NCI-H526 (cell line): ENCODE data around the gene RBMS3.
"Not testable (repeated sequence)": the region's sequence is repeated elsewhere in the genome, so short reads cannot be mapped to it uniquely, and the experiment has no call there.

Experiments used
- DNase-seq, 2 experiments: peaks; one replicate each; lab custom pipeline; 2025; lab: John Stamatoyannopoulos, UW

Gene RBMS3

DNA sequence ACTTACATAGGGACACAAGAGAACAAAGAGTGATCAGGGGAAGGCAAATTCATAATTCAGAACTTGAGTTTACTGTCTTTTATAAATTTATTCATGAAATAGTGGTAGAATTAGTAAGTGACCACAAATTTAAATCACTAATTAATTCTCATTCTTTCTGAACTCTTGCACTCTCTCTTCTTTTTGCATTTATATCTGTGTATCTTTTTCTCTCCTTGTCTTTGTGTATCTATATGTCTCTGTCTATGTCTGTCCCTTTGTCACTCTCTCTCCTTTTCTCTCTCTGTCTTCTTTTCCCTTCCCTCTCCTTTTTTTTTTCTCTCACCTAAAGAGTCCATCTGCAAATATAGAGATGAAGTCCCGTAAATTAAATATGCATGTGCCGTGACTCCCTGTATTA, 31.5 kb downstream of the RBMS3 start:
- DNase-seq = no peak

- DNase-seq = no peak
These were observed 32.1 kb downstream of the RBMS3 start for GRCh38 chr3:29312960-29313452.

DNA sequence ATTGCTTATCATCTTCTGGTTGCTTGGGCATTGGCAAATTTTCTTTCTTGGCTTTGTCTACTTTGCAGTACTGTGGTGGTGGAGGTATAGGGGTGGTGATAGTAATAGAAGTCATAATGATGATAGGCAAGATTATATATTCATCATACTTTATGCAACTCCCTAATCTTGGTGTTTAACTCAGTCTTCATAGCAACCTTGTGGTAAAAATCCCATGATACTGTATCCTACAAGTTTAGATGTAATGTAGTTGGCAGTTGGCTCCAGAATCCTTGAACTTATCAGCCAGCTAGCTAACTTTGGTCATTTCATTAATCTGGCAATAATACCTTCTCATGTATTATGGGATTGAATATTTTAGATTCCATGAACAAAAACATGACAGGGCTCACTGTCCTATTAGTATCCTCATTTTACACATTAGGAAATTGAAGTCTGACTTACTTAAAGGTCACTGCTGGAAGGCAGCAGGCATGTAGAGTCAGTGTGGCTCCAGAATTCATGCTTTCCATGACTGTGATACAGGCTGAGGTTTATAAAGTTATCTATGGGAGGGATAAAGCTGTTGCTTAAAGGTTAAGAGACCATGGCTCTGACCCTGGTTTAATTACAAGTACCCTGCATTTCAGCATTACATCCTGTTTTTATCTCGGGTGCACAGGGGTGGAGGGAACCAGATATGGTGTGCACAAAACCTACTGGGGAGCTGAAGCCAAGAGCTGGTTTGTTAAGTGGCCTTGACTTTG, 33.3 kb downstream of the RBMS3 start:
- no peak for DNase-seq

- no peak for DNase-seq
These were observed 33.8 kb downstream of the RBMS3 start for GRCh38 chr3:29314727-29315088.

DNA sequence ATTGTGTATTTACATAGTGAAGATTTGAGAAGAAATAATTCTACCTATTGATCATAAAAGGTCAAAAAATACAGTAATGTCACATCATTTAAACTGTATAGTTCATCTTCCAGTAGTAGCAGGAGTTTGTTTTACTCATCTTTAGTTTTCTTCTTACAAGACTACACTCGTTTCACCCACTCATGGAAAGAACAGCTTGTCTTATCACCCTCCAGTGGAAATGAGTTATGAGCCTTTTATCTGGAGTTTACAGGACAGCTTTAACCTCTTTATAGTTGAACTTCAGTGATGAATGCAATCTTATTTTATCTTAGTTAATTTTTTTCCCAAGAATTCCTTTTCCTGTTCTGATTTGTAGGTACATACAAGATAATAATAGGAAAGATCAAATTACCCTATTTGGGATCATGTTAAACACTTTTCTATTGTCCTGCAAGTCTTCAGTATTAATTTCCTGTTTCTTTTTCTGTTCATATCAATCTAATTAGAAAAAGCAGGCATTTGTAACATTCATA, 36.8 kb downstream of the RBMS3 start:
- DNase-seq = no peak

DNA sequence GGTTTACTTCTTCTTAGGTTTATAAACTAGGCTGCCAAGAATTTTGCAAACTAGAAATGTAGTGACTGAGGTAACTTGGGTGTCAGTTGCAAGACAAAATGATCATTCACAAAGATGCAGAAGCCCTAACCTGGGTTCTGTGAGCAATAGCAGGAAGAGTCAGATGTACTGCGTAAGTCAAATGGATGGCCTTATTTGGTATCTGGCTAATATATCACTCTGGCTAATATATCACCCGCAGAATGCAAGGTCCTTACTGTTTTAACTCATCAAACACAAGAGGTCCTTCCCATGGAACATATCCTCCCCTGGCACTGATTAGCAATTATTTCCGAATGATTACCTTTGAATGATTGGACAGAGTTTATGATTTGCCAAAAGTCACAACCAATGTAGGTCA, 37.4 kb downstream of the RBMS3 start:
- no peak for DNase-seq

DNA sequence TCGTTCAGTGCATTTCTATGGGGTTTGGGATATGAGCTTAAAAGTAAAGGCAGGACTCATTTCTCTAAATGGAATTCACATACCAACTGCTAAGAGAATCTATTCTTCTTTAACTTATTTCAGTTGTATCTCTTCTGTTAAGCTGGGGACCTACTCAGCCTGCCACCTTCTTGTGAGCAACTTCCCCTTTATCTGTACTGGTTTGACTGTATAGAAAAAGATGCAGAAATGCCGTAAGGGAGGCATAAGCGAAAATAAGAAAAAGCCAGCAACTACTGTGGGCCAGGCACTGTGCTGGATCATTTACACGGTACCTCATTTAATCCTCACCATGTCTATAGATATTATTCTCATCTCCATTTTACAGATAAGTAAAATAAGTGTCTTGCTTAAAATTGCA, 38.4 kb downstream of the RBMS3 start:
- DNase-seq = no peak

DNA sequence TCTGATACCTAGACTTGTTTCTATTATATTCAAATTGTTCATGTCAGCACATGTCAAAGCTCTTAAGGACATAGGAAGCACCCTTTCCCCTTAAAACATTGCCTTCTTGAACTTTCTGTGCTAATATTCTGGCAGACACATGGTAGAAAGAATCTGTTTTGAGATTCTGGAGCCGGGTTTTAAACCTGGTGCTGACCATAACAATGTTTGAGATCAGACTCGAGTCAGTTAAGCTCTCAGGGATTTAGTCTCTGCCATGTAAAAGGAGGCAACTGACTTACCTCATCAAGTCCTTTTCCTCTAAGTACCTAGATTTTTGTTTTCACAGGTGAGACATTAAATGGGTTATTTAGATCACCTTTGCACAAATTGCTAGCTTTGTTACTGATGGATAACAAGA, 38.9 kb downstream of the RBMS3 start:
- DNase-seq = no peak

DNA sequence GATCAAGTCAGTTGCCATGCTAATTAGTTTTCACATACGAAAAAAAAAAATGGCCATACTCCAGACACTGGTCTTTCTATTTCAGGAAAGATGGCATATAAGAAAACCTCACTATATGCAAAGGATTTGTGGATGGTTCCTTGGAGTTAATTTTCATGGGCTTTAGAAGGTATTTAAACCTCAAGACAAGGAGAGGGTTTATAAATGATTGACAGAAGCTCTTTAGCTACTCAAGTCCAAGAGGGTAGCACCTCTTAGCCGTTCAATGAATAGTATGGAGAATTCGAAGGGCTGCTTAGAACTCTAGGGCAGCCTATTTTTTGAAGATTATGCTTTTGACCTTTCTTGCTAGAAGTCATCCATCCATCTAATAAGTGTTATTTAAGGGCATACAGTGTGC, 41.7 kb downstream of the RBMS3 start:
- DNase-seq = no peak

- no peak for DNase-seq
These were observed 43.3 kb downstream of the RBMS3 start for GRCh38 chr3:29324180-29324651.

DNA sequence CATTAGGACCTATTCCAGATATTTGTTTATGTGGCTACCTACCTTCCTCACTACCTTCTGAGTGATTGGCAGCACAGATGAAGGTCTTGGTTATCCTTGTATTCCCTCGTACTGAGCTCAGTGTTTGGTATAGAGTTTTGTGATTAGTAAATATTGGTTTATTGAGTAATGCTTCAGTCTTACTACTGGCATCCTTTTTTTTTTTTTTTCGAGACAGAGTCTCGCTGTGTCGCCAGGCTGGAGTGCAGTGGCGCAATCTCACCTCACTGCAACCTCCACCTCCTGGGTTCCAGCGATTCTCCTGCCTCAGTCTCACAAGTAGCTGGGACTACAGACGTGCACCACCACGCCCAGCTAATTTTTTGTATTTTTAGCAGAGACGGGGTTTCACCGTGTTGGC, 45.7 kb downstream of the RBMS3 start:
- DNase-seq = not testable (repeated sequence)

DNA sequence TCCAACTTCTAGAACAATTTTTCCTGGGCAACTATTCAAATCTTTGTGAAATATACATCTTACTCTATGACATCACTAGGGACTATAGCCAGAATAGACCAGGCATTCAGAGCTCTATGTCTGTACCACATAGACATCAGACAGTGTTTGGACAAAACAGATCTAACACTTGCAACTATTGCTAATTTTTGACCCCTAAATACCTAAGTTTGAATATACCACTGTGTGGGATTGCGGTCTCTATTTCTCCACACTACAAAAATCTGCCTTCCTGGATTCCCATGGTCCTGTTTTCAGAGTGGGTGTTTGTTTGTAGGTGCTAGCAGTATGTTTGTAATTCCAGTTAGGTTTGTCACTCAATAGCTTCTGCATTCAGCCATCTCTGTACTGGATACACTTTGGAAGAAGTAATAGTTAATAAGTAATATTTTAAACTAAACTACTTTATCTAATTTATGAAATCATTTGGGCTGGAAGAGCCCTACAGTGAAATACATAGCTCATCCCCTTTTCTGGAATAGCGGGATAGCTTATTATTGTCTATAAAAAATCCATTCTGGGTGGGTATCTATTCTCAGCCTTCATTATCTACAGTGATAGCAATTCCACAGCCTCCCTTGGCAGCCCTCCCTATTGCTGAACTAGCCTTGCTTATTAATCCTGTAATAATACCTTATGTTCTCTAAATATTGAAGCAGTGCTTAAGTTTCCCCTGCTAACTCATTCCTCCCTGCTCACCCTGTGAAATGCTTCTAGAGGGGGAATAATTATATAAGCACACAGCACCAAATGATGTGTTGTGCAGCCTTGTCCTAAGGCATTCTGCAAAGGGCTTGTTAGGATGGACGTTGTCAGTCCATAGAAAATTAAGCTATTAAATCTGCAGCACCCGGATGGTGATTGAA, 49.4 kb downstream of the RBMS3 start:
- no peak for DNase-seq

DNA sequence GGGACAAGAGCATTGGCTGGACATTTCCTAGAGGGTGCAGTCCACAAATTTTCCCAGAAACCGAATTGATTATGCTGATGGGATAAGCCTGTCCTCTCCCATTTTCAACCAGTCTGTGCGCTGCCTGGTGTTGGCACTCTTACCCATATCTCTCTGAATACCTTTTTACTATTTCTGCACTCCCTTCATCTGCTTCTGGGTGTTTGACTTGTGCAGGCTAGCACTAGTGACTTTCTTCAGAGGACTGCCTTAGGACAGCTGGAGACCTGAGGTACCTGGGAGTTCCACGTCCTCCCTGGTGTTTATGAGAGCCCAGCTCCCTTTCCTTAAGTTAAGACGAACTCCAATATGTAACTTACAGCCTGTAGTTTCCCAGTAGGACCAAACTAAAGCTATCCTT, 50.2 kb downstream of the RBMS3 start:
- no peak for DNase-seq

DNA sequence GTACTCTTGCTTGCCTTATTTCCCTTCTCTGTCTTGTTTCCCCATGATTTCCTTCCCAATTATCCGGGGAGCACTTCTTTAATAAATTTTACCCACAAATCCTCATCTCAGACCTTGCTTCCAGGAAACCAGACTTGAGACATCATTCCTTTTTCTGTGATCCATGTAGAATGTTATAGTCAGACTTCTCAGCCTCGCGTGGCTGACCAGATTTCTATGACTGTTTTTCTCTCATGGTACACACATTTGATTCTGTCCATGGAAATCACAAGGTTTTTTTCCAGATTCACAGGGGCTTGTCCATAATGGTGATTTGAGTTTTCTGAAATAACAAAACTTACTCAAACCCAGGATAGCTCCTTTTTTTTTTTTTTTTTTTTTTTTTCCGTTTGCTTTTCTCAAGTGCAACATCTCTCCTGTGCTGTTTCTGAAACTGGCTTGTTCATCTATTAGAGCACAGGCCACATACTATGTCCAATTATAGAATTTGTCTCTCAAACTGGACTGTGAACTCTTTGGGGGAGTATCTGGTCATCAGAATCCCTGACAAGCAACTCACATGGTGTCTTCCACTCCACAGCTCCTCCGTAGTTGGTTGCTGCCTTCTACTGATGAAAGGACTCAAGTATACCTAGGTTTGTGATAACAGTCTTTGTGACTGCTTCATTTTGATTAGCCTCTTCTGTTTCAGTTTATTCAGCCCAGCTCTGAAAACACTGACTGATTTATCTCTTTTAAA, 50.8 kb downstream of the RBMS3 start:
- no peak for DNase-seq

- DNase-seq = no peak
These were observed 51.3 kb downstream of the RBMS3 start for GRCh38 chr3:29332195-29332637.

GRCh38 chr3:29333576-29333975, 52.7 kb downstream of the RBMS3 start:
- DNase-seq = peak in 1 of 2 experiments; percentile 10

DNA sequence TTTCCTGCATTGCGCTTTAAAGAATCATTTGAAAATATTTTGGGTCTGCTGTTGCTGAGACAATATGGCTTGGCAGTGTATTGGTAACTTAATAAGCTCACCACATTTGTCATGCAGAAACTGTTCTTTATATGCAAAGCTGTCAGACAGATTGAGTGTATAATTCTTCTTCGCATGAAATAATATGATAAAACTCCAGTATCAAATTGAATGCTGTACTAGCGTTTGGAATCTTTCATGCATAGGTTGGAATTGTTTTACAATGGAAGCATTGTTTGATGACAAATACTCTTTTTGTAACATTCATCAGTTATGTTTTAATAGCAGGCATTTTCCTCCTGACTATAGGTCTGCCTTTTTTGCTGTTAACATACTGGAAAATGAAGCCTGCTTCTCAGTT, 53.8 kb downstream of the RBMS3 start:
- DNase-seq = peak; percentile 73 to 74

- peak; percentile 28 to 54 for DNase-seq
These were observed 54.6 kb downstream of the RBMS3 start for GRCh38 chr3:29335438-29335837.

DNA sequence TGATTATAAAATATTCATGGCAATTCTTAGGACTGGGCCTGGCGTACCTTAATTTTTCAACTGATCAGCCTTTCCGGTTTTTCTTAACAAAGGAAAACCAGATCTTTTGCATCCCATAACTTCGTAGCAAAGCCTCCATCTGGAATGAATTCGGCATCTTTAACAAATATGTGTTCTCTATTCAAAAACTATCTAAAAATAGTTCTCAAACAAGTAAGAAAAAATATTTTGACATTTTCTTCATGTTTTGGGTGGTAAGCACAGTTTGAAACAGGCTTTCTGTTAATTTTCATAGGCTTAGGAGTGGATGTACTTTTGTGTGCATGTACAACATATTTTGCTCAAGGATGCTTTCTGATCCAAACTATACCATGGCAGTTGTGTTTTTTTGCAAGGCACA, 55.1 kb downstream of the RBMS3 start:
- DNase-seq = no peak

DNA sequence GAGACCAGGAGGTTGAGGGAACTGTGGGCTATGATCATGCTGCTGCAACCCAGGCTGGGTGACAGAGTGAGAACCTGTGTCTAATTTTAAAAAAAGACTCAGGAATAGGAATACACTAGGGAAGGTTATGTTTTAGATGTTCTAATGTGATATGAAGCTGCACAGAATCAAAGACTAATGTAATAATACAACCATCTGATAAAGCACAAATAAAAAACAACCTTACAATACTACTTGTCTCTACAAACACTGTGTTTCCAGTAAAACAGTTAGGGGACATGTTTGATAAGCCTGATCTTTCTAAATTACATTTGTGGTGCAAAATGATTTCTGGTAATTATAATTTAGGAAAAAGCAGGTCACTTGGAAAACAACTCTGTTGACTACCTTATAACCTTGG, 56.7 kb downstream of the RBMS3 start:
- DNase-seq = no peak

- peak in 1 of 2 experiments; percentile 17 for DNase-seq
These were observed 57.5 kb downstream of the RBMS3 start for GRCh38 chr3:29338377-29338776.
